DOHH2 (cell line): ENCODE measurements around the gene RBM26.

Experiments
- H3F3A ChIP-seq: fragments of 200-600 bp; sonication (generic), shearing (Covaris generic); 2 replicates; pipeline ENCODE4 v1.6.0; 2016; ENCODE audit warnings: antibody characterized with exemption, mild to moderate bottlenecking; ENCODE audit not compliant: control insufficient read depth, insufficient read depth
- H3K27ac ChIP-seq: fragments of 200-600 bp; sonication (generic); 2 replicates; pipeline ENCODE4 v1.5.1; 2014; ENCODE audit warnings: low read depth, mild to moderate bottlenecking, low read length, moderate library complexity
- H3K27me3 ChIP-seq: fragments of 200-600 bp; sonication (generic); 2 replicates; pipeline ENCODE4 v1.6.1; 2014; ENCODE audit warnings: mild to moderate bottlenecking, low read length, mixed read lengths; ENCODE audit not compliant: control insufficient read depth
- H3K36me3 ChIP-seq: fragments of 200-600 bp; sonication (generic); 2 replicates; pipeline ENCODE4 v1.6.1; 2014; ENCODE audit warnings: mild to moderate bottlenecking, low read length, moderate library complexity, mixed read lengths; ENCODE audit not compliant: control insufficient read depth
- H3K4me1 ChIP-seq: fragments of 200-600 bp; sonication (generic); 2 replicates; pipeline ENCODE4 v1.6.1; 2014; ENCODE audit warnings: mild to moderate bottlenecking, low read length, mixed read lengths; ENCODE audit not compliant: control insufficient read depth
- H3K4me2 ChIP-seq: fragments of 200-600 bp; sonication (generic); 2 replicates; pipeline ENCODE4 v1.6.0; 2014; ENCODE audit warnings: mild to moderate bottlenecking, low read length, moderate library complexity
- H3K4me3 ChIP-seq: fragments of 200-600 bp; sonication (generic); 2 replicates; pipeline ENCODE4 v1.5.1; 2014; ENCODE audit warnings: mild to moderate bottlenecking, low read length, mixed read lengths
- H3K79me2 ChIP-seq: fragments of 200-600 bp; sonication (generic); 2 replicates; pipeline ENCODE4 v1.6.1; 2014; ENCODE audit warnings: mild to moderate bottlenecking, low read length, mixed read lengths; ENCODE audit not compliant: control insufficient read depth
- H3K9me2 ChIP-seq: fragments of 200-600 bp; sonication (generic); replicated peaks from 2 replicates; pipeline ENCODE4 v1.6.1; 2014; ENCODE audit warnings: mild to moderate bottlenecking, low read length, mixed read lengths; ENCODE audit not compliant: control insufficient read depth
- H3K9me3 ChIP-seq: fragments of 200-600 bp; sonication (generic); 2 replicates; pipeline ENCODE4 v1.6.1; 2014; ENCODE audit warnings: antibody characterized with exemption, low read length, mixed read lengths; ENCODE audit not compliant: control insufficient read depth, insufficient read depth
- H4K20me1 ChIP-seq: fragments of 200-600 bp; sonication (generic); 2 replicates; pipeline ENCODE4 v1.6.0; 2014; ENCODE audit warnings: low read depth, mild to moderate bottlenecking, antibody characterized with exemption, low read length, moderate library complexity; ENCODE audit not compliant: control insufficient read depth, insufficient read depth
- CTCF ChIP-seq: fragments of 200-600 bp; sonication (generic); IDR thresholded peaks from one replicate; pipeline ENCODE4 v1.5.1; 2014; ENCODE audit warnings: antibody characterized with exemption, mild to moderate bottlenecking, low read depth, low read length; ENCODE audit not compliant: poor library complexity, severe bottlenecking
- EZH2phosphoT487 ChIP-seq: fragments of 200-600 bp; sonication (generic); IDR thresholded peaks from 2 replicates; pipeline ENCODE4 v1.6.1; 2017; ENCODE audit warnings: borderline replicate concordance, mild to moderate bottlenecking, antibody characterized with exemption, low read length, moderate library complexity, mixed read lengths

Gene RBM26

GRCh38 chr13:79402679-79403078 lies 3.4 kb downstream of the RBM26 start:
- peak overlapping the region; percentile 96 for H3K4me3 ChIP-seq
- no peaks in the 10 kb centered on the region for H3K9me2 ChIP-seq
- no peak overlapping the region for H3K27ac ChIP-seq
- H3K4me1 ChIP-seq: peaks cover 43% of the 10 kb centered on the region
- H3K79me2 ChIP-seq: peaks cover 100% of the 10 kb centered on the region
- peak overlapping the region; percentile 90 for H3K4me2 ChIP-seq
- no peak for TF ChIP-seq EZH2phosphoT487
- TF ChIP-seq CTCF: no peak
- H4K20me1 ChIP-seq: peaks cover 15% of the 10 kb centered on the region; the same call in 1 of the 2 replicates
- H3K9me3 ChIP-seq: no peaks in the 10 kb centered on the region
- peaks cover 87% of the 10 kb centered on the region for H3K36me3 ChIP-seq
- H3K27me3 ChIP-seq: no peaks in the 10 kb centered on the region
- 0 out of 2 replicates have a peak, but pooled peaks cover 2% of the 10 kb centered on the region for H3F3A ChIP-seq

- Histone ChIP-seq H4K20me1 (peaks cover 15% of the 10 kb centered on the region; the same call in 1 of the 2 replicates), H3K79me2 (peaks cover 100% of the 10 kb centered on the region), H3F3A (no peaks in the 10 kb centered on the region), H3K4me2 (peak overlapping the region; percentile 90), H3K9me3 (peaks cover 2% of the 10 kb centered on the region; the same call in 1 of the 2 replicates), H3K27me3 (no peaks in the 10 kb centered on the region), H3K4me1 (peaks cover 38% of the 10 kb centered on the region), H3K4me3 (peak overlapping the region; percentile 96), H3K9me2 (no peaks in the 10 kb centered on the region), H3K36me3 (peaks cover 92% of the 10 kb centered on the region), H3K27ac (peak overlapping the region; percentile 15; the same call in 1 of the 2 replicates)
- no peak for TF ChIP-seq CTCF
- no peak for TF ChIP-seq EZH2phosphoT487
These were observed 3.9 kb downstream of the RBM26 start for GRCh38 chr13:79402074-79402635.

- H3K9me3 ChIP-seq: peaks cover 7% of the 10 kb centered on the region; the same call in 1 of the 2 replicates
- H3K27me3 ChIP-seq: no peaks in the 10 kb centered on the region
- H3K79me2 ChIP-seq: peaks cover 100% of the 10 kb centered on the region
- H3K4me1 ChIP-seq: peaks cover 35% of the 10 kb centered on the region
- TF ChIP-seq EZH2phosphoT487 (no peak), CTCF (no peak)
- H4K20me1 ChIP-seq: peaks cover 15% of the 10 kb centered on the region; the same call in 1 of the 2 replicates
- H3K4me2 ChIP-seq: peak overlapping the region; percentile 90
- peak overlapping the region; percentile 15; the same call in 1 of the 2 replicates for H3K27ac ChIP-seq
- peak overlapping the region; percentile 96 for H3K4me3 ChIP-seq
- H3K9me2 ChIP-seq: no peaks in the 10 kb centered on the region
- peaks cover 97% of the 10 kb centered on the region for H3K36me3 ChIP-seq
- no peaks in the 10 kb centered on the region for H3F3A ChIP-seq
These were observed 4.6 kb downstream of the RBM26 start for GRCh38 chr13:79401259-79402070.
